Adrenal gland (tissue), 12 donors: Measurements from ENCODE around the gene SH3BP2. TPM values are rescaled to one million over a fixed set of nuclear protein-coding genes. Genes with fewer than 3 reads are reported as not detected.
A peak's percentile ranks its signal among the peaks of the same experiment; 100 is the strongest.

Source experiments
- DNase-seq, 7 donors: peaks; one replicate each; pipeline ENCODE4 v3.0.0-alpha.2; 2019 to 2020
- H3K27ac ChIP-seq, 5 donors: fragments of 200-600 bp; sonication (generic) in 4 of 5; 1 replicate in 3 of 5; 2 replicates in 2 of 5; pipeline versions ENCODE4 v1.5.1 to v1.8.0; 2016 to 2020; ENCODE audit warnings: mild to moderate bottlenecking in 1 of 5
- H3K27me3 ChIP-seq: fragments of 200-600 bp; 2 replicates; pipeline ENCODE4 v1.8.0; 2021
- H3K36me3 ChIP-seq, 2 donors: fragments of 200-600 bp; replicated peaks in 1 of 2; 1 replicate in 1 of 2; 2 replicates in 1 of 2; pipeline versions ENCODE4 v1.5.1 to v1.8.0; 2018 to 2022
- H3K4me1 ChIP-seq, 2 donors: fragments of 200-600 bp; replicated peaks in 1 of 2; 1 replicate in 1 of 2; 2 replicates in 1 of 2; pipeline versions ENCODE4 v1.5.1 to v1.8.0; 2018 to 2021
- H3K4me3 ChIP-seq, 4 donors: fragments of 200-600 bp; sonication (generic) in 3 of 4; one replicate each; pipeline ENCODE4 v1.5.1; 2016 to 2018
- H3K9me3 ChIP-seq, 3 donors: fragments of 200-600 bp; sonication (generic) in 1 of 3; replicated peaks in 1 of 3; 1 replicate in 2 of 3; 2 replicates in 1 of 3; pipeline versions ENCODE4 v1.5.1 to v1.8.0; 2016 to 2021
- CTCF ChIP-seq, 6 experiments: fragments of 450-650 bp in 4 of 6; fragments of 200-600 bp in 2 of 6; sonication (generic) in 1 of 6; IDR thresholded peaks; 1 replicate in 5 of 6; 2 replicates in 1 of 6; pipeline versions ENCODE4 v1.5.1 to v1.8.0; 2016 to 2021; ENCODE audit warnings: antibody characterized with exemption in 6 of 6, mild to moderate bottlenecking in 2 of 6, moderate library complexity in 1 of 6
- POLR2A ChIP-seq, 2 donors: fragments of 450-650 bp; IDR thresholded peaks; one replicate each; pipeline ENCODE4 v1.6.1; 2017; ENCODE audit warnings: antibody characterized with exemption in 2 of 2, mild to moderate bottlenecking in 2 of 2, moderate library complexity in 1 of 2
- WGBS, 4 donors: extraction: QIAGEN DNeasy Blood & Tissue Kit in 2 of 4; methylation state at CpG; one replicate each; pipeline versions ENCODE4 v1.1.5 to v1.1.7; 2013 to 2017; 5-methylcytosine and 5-hydroxymethylcytosine counted together
- intact Hi-C, 2 donors: fragments of 100-400 bp; cut with DNase I; formaldehyde crosslinking; loops; one replicate each; pipeline versions ENCODE4 v1.14.1 to v1.15.0; 2022 to 2023
- polyA plus RNA-seq, 3 donors: library from polyadenylated mRNA; stranded (reverse); fragments of 200-250 nt in 2 of 3; fragments of 350-450 nt in 1 of 3; fragmentation: Illumina TruSeq in 1 of 3; extraction: RNeasy Lipid Tissue Mini Kit (QIAGEN cat#74804) in 1 of 3; gene quantifications; one replicate each; pipeline ENCODE4 v1.2.3, GENCODE V29; 2013 to 2014
- total RNA-seq, 9 donors: library from RNA; depleted of rRNA in 4 of 9; stranded (reverse); fragments of >200 nt in 4 of 9; fragments of 120-200 nt in 1 of 9; fragmentation: NEBNext Ultra II Directional in 1 of 9; extraction: Animal tissue kit (Norgen Biotek cat#: 25700) in 1 of 9; gene quantifications; one replicate each; pipeline versions ENCODE4 v1.1.0 to v1.2.4, GENCODE V29; 2013 to 2023
- donor health status: healthy with polysubstance abuse.
- donor health status: Bipolar disorder and iron deficiency.
- donor health status: DM: yes; HTN: yes; CAD: no.
- donor health status: DM: no; HTN: no; CAD: no.
- donor health status: DM: no; HTN: no; CAD: no.
- donor health status: DM: yes; HTN: yes; CAD: no.

SH3BP2 gene
- total and polyA plus RNA-seq, 12 donors = 7.7 to 160 (median 36.3) TPM

GRCh38 chr4:2835978-2836377, 43.1 kb downstream of the SH3BP2 start:
- Histone ChIP-seq H3K9me3 (no peaks in the 10 kb centered on the region), H3K4me1 (peaks cover 8 to 17% of the 10 kb centered on the region in 2 donors), H3K27me3 (no peaks in the 10 kb centered on the region), H3K27ac (peak overlapping the region in 1 of 5 donors; percentile 79), H3K36me3 (peaks cover 0 to 39% of the 10 kb centered on the region in 2 donors), H3K4me3 (no peak overlapping the region)
- intact Hi-C loops = no loop called here
- peak in 5 of 7 donors; percentile 6 to 49 (median 11) for DNase-seq
- TF ChIP-seq POLR2A (IDR thresholded peaks at IDR 0.05) (no peak), CTCF (IDR thresholded peaks at IDR 0.05) (no peak)
- 89 to 100% (median 95%) methylated on average over 4 to 8 of the region's 8 CpGs for WGBS, 4 donors

GRCh38 chr4:2836391-2836859, 43.5 kb downstream of the SH3BP2 start:
- DNase-seq = peak in 5 of 7 donors; percentile 0 to 48 (median 10)
- H3K27ac ChIP-seq = peak overlapping the region in 2 of 5 donors; percentile 32 to 79
- intact Hi-C loops = no loop called here
- H3K9me3 ChIP-seq = no peaks in the 10 kb centered on the region
- H3K4me3 ChIP-seq = no peak overlapping the region
- H3K27me3 ChIP-seq = no peaks in the 10 kb centered on the region
- WGBS, 4 donors = 69 to 100% (median 73%) methylated on average over 1 to 5 of the region's 5 CpGs
- H3K4me1 ChIP-seq = peaks cover 8 to 17% of the 10 kb centered on the region in 2 donors
- TF ChIP-seq POLR2A (IDR thresholded peaks at IDR 0.05) (no peak), CTCF (IDR thresholded peaks at IDR 0.05) (no peak)
- peaks cover 0 to 35% of the 10 kb centered on the region in 2 donors for H3K36me3 ChIP-seq

- intact Hi-C loops = no loop called here
- TF ChIP-seq POLR2A (IDR thresholded peaks at IDR 0.05) = no peak
- peak in 1 of 6 experiments; percentile 8 for TF ChIP-seq CTCF (IDR thresholded peaks at IDR 0.05)
- Histone ChIP-seq H3K9me3 (no peaks in the 10 kb centered on the region), H3K4me1 (peaks cover 8 to 17% of the 10 kb centered on the region in 2 donors), H3K4me3 (no peak overlapping the region), H3K36me3 (peaks cover 0 to 26% of the 10 kb centered on the region in 2 donors), H3K27me3 (no peaks in the 10 kb centered on the region), H3K27ac (peak overlapping the region in 3 of 5 donors; percentile 32 to 79 (median 66))
- 55 to 61% (median 60%) methylated on average over 13 to 20 of the region's 20 CpGs for WGBS, 4 donors
- DNase-seq = peak in 6 of 7 donors; percentile 1 to 48 (median 18)
These were observed 44.4 kb downstream of the SH3BP2 start for GRCh38 chr4:2837110-2837903.

- DNase-seq = peak in 5 of 7 donors; percentile 35 to 70 (median 46)
- intact Hi-C loops = no loop called here
- Histone ChIP-seq H3K9me3 (no peaks in the 10 kb centered on the region), H3K36me3 (peaks cover 0 to 20% of the 10 kb centered on the region in 2 donors), H3K4me1 (peaks cover 8 to 24% of the 10 kb centered on the region in 2 donors), H3K27me3 (no peaks in the 10 kb centered on the region), H3K27ac (peak overlapping the region in 3 of 5 donors; percentile 32 to 79 (median 66)), H3K4me3 (no peak overlapping the region)
- TF ChIP-seq CTCF (IDR thresholded peaks at IDR 0.05) (no peak), POLR2A (IDR thresholded peaks at IDR 0.05) (no peak)
- WGBS, 4 donors = 45 to 56% (median 53%) methylated on average over 8 of the region's 8 CpGs
These were observed 45.1 kb downstream of the SH3BP2 start for GRCh38 chr4:2837904-2838496.
